ENCODE data around the gene MAP3K4. TPM values are rescaled to one million over a fixed set of nuclear protein-coding genes. Genes with fewer than 3 reads are reported as not detected.
"Not testable (repeated sequence)": the region's sequence is repeated elsewhere in the genome, so short reads cannot be mapped to it uniquely, and the experiment has no call there.

MAP3K4 gene
- total RNA-seq, 2 donors from 2014 or later = 32.1 to 42.2 TPM

DNA sequence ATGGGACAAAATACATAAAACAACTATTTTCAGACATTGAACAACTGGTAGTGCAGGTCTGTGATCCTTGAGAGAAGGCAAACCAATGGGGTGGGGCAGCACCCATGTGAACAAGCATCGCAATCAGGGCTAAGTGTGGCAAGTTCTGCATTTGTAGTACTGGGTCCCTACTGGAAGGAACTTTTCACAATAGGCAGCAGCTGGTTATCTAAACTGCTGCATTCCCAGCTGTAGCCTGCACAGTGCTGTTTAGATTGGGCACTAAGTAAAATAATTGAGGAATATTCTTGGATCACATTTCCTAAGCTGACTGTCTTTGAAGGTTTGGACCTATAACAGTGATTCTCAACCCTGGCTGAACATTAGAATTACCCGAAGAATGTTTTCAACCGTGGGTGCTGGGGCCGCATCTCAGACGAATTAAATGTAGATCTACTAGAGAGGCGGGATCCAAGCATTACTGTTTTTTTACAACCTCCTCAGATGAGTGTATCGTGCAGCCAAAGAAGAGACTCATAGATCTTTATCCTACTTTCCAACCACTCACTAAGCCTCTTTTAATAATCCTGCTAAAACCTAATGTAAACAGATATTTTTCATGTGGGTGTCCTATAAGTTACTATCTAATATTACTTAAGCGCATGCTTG, 12.4 kb upstream of the MAP3K4 start:
- no peak for DNase-seq
- no peaks in the 10 kb centered on the region for H3K9me3 ChIP-seq
- no peaks in the 10 kb centered on the region for H3K27me3 ChIP-seq
- no peaks in the 10 kb centered on the region for H3K4me1 ChIP-seq
- H3K36me3 ChIP-seq = no peaks in the 10 kb centered on the region
- intact Hi-C loops (cut with DNase I) = no loop called here
- no peak overlapping the region for H3K4me3 ChIP-seq
- TF ChIP-seq CTCF (IDR thresholded peaks at IDR 0.05) = no peak
- H3K9ac ChIP-seq (ENCODE audit: low read depth in 2 of 2, low read length in 2 of 2) = no peak overlapping the region
- no peak overlapping the region for H3K27ac ChIP-seq

- H3K36me3 ChIP-seq; H3K4me3 ChIP-seq; DNase-seq; H3K27ac ChIP-seq; intact Hi-C loops (cut with DNase I); H3K9me3 ChIP-seq; H3K27me3 ChIP-seq; H3K4me1 ChIP-seq; H3K9ac ChIP-seq (ENCODE audit: low read depth in 2 of 2, low read length in 2 of 2): not testable (repeated sequence)
Measured at GRCh38 chr6:160983377-160983948, 8.1 kb upstream of the MAP3K4 start.

DNA sequence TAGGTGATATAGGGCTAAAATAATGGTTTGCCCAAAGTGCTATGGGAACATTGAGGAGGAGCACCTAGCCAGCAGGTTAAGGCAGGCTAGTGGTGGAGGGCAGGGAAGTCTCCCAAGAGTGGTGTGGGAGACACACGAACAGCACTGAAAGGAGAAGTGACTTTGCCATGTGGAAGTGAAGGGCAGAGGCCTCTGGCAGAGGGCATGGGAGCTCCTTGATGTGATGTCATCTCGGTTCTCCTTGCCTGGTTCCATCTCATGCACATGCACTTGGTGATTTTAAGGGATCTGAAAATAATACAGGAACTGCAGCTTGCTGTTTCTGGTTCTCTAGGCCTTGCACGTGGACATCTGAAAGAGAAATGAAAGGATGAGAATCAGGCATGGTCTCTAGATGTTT, 4.7 kb upstream of the MAP3K4 start:
- H3K27ac ChIP-seq = no peak overlapping the region
- H3K4me1 ChIP-seq = no peaks in the 10 kb centered on the region
- H3K9me3 ChIP-seq = no peaks in the 10 kb centered on the region
- H3K4me3 ChIP-seq = no peak overlapping the region
- H3K36me3 ChIP-seq = no peaks in the 10 kb centered on the region
- TF ChIP-seq CTCF (IDR thresholded peaks at IDR 0.05) = no peak
- H3K27me3 ChIP-seq = no peaks in the 10 kb centered on the region
- H3K9ac ChIP-seq (ENCODE audit: low read depth in 2 of 2, low read length in 2 of 2) = no peak overlapping the region
- intact Hi-C loops (cut with DNase I) = no loop called here
- DNase-seq = no peak

- intact Hi-C loops (cut with DNase I) = no loop called here
- Histone ChIP-seq H3K27me3 (no peaks in the 10 kb centered on the region), H3K4me3 (no peak overlapping the region), H3K9ac (ENCODE audit: low read depth in 2 of 2, low read length in 2 of 2) (no peak overlapping the region), H3K36me3 (no peaks in the 10 kb centered on the region), H3K4me1 (no peaks in the 10 kb centered on the region), H3K9me3 (no peaks in the 10 kb centered on the region), H3K27ac (no peak overlapping the region)
- TF ChIP-seq CTCF (IDR thresholded peaks at IDR 0.05) = no peak
- no peak for DNase-seq
Measured at GRCh38 chr6:160987265-160987664, 4.3 kb upstream of the MAP3K4 start.

- H3K27me3 ChIP-seq = no peaks in the 10 kb centered on the region
- H3K27ac ChIP-seq = peak overlapping the region; percentile 89
- peak overlapping the region; percentile 97 for H3K4me3 ChIP-seq
- H3K36me3 ChIP-seq = no peaks in the 10 kb centered on the region
- no peaks in the 10 kb centered on the region for H3K9me3 ChIP-seq
- peak overlapping the region; percentile 64 to 87 for H3K9ac ChIP-seq (ENCODE audit: low read depth in 2 of 2, low read length in 2 of 2)
- intact Hi-C loops (cut with DNase I) = loop anchor here (10.0 kb wide), 1 partner anchor 284 kb away; the partner anchor contains the start of gene AGPAT4
- no peak for DNase-seq
- no peaks in the 10 kb centered on the region for H3K4me1 ChIP-seq
- TF ChIP-seq CTCF (IDR thresholded peaks at IDR 0.05) = no peak
Measured at GRCh38 chr6:160990847-160991405, 643 bp upstream of the MAP3K4 start.

All from colonic mucosa (tissue), 4 donors.